Embryonic facial prominence (tissue), 1 donor: Measurements from ENCODE around the gene SPATA31C1.
"Not testable (repeated sequence)": the region's sequence is repeated elsewhere in the genome, so short reads cannot be mapped to it uniquely, and the experiment has no call there.

Source experiments
- DNase-seq: peaks from one replicate; pipeline ENCODE4 v3.0.0-alpha.2; 2016; ENCODE audit errors: extremely low spot score

SPATA31C1 gene

DNA sequence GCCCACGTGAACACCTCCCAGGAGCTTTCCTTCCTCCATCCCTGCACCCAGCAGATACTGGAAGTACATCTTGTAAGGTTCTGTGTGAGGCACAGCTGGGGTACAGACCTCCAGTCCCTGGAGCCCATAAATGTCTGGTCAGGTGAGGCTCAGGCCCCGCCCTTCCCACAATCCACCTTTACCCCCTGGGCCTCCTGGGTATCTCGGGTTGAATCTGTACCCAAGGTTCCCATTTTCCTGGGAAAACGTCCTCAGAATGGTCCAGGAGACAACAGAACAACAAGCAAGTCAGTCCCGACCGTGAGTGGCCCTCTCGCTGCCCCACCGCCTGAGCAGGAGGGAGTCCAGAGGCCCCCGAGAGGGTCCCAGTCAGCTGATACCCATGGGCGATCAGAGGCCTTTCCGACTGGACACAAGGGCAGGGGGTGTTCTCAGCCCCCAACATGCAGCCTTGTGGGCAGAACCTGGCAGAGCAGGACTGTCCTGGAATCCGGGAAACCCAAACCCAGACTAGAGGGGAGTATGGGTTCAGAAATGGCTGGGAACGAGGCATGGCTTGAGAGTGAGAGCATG, 30.7 kb upstream of the SPATA31C1 start:
- DNase-seq = no peak

DNA sequence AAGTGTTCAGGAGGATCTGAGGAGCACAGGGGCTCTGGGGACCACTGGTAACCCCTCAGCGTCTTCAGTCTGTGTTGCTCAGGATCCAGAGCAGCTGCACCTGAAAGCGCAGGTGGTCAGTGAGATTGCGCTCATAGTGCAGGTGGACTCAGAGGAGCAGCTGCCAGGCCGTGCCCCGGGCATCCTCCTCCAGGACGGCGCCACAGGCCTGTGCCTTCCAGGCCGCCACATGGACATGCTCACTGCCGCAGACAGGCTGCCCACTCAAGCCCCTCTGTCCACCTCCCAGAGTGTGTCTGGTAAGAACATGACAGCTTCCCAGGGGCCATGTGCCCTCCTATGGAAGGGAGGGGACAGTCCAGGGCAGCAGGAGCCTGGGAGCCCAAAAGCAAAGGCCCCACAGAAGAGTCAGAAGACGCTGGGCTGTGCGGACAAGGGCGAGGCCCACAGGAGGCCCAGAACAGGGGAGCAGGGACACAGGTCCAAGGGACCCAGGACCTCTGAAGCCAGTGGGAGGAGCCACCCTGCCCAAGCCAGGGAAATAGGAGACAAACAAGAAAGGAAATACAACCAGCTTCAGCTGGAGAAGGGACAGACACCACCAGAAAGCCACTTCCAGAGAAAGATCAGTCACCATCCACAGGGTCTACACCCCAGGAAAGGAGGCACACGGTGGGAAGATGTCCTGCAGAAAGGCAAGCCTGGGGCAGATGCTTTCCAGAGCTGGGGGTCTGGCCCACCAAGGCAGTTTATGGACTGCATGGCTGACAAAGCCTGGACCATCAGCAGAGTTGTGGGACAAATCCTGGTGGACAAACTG, 29.9 kb upstream of the SPATA31C1 start:
- DNase-seq = no peak

DNA sequence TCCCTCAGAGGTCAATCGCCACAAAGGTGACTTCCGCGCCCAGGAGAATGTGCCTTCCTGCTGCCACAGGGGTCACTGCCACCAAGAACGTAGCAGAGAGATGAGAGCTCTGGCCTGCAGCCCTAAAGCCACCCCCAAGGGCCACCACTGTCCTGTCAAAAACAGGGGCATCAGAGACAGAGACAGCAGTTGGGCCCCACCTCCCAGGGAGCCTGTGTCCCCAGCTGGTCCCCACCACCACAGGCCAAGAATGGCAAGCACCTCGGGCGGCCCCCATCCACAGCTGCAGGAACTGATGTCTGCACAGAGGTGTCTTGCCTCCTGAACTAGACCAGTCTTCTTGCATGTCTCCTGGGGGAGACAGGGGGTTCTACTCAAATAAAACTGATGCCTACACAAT, 29.3 kb upstream of the SPATA31C1 start:
- no peak for DNase-seq

DNA sequence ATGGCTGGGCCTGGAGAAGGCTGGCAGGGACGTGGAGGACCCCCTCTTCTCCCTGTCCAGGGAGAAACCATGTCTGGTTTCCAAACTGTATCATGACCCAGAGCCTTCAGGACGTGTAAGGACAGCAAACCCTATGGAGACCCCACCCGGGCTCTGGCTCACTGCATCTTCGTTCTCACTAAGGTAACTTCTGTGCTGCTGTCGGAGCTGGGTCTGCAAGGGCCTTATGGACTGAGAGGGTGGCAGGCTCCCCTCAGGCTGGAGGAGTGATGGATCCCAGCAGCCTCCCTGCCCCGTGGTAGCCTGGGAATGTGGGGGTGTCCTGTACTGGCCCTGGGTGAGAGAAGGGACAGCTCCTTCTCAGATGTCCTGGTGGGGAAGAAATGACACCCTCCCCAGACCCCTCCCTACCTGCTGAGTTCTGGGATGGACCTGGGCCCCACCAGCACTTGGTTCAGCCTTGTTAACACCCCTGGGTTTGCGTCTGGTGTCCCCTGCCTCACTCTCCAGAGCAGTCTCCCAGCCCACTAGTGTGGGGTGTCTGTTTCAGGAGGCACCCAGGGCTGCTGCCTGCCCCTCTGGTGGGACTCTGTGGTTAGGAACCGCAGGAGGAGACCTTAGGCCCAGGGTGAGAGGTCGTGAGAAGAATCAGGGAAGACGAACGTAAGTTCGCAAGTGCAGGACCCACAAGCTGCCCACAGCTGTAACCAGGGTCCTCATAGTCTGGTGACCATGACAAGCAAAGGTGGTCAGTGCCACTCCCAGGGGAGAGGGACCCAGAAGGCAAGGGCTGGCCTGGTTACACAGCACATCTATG, 28.5 kb upstream of the SPATA31C1 start:
- DNase-seq = no peak

DNA sequence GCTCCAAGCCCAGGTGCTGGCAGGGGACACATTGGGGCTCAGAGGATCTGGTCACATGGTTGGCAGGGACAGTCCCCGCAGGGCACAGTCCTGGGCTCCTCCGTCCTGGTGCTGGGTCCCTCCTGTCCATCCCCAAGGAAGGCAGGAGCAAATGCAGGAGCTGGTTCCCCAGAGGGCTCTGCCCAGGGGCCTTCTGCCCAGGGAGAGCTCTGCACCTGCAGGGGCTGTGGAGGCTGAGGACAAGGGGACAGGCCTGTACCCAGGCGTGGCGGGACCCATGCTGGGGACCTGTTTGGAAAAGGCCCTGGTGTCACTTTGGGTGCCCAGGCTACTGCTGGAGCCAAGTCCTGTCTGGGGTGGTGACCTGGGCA, 27.9 kb upstream of the SPATA31C1 start:
- DNase-seq = no peak

DNA sequence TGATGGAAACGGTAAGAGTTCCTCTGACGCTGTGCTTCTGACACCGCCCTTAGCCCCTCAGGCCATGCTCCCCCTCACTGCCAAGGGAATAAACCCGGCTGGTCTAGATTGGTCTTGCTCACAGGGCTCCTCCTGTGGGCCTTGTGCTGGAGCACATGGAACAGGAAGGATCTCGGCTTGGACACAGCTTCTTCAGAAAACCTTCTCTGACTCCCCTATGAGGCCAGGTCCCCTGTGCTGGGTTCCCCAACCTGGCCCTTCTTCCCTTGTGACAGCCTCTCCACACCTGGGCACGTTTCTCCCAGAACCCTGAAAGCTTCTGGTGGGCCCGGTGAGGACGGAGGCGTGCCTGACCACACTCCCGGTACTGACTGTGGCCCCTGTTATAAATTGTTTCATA, 26.9 kb upstream of the SPATA31C1 start:
- DNase-seq = no peak

DNA sequence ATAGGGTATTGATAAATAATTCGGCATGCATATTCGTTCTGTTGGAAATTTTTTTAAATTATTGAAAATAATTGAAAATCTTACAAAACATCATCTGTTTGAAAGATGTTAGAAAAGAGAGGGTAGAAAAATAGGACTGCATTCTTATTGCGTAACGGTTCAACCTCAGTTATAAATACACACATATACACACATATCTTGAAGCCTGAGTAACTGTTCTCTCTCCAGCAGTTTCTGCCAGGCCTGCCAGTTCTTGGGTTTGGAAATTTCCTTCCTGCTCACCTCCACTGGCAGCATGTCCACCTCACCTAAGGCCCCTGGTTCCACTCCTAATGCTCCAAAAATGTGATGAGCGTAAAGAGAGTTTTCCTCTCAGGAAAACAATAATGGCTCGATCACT, 26.0 kb upstream of the SPATA31C1 start:
- no peak for DNase-seq

DNA sequence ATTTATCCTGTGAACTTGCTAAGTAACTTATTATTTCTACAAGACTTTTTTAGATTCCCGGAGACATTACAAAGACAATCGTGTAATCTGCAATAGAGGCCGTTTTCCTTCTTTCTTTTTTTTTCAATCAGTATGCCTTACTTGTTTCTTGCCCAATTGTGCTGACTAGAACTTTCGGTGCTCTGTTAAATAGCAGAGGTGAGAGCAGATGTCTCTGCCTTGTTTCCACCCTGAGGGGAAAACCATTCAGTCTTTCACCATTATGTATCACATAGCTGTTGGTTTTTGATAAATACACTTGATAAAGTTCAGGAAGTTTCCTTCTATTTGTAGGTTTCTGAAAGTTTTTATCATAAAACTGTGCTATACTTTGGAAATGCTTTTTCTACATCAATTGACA, 24.8 kb upstream of the SPATA31C1 start:
- DNase-seq = no peak

DNA sequence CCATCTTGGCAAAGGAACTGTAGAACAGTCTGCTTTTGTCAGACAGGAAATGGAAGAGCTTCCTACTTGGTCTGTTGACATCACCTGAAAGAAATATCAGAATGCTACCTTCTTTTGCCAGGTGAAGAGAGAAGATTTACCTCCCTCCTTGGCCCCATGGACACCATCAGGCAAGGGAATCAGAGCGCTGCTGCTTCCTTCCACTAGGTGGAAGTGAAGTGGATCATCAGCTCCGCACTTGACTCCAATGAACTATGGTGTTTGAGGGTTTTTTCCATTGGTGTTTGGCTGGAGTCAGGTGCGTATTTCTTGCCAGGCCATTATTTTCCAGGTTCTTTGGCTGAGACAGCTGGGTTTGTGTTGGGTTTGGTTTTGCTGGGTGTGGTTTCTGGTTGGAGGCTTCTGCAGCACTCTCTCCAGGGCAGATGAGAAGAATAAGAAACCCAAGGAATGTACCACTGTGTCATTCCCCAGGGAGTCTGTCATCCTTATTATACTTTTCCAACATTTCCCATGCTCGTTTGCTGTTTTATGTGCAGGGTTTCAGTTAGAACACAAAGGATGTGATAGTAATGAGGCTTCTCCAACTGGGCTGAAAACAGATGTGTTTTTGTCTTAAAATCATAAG, 22.6 kb upstream of the SPATA31C1 start:
- DNase-seq = no peak

DNA sequence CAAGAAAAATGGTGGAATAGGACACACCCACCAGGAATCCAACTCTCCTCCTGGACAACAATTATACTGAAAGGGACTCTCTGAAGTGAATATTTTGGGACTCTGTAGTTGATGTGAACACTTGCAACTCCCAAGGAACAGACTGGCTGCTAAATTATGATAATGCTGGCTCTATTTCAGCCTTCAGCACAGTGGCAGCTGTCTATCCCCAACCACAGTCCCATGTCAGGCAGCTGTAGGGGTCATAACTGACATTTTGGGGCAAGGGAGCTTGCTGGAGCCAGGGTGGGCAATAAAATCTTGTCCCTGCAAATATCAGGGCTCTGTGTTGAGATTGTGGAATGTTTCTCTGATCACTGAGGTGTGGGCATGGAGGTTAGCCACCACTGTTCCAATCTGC, 20.9 kb upstream of the SPATA31C1 start:
- DNase-seq = no peak

DNA sequence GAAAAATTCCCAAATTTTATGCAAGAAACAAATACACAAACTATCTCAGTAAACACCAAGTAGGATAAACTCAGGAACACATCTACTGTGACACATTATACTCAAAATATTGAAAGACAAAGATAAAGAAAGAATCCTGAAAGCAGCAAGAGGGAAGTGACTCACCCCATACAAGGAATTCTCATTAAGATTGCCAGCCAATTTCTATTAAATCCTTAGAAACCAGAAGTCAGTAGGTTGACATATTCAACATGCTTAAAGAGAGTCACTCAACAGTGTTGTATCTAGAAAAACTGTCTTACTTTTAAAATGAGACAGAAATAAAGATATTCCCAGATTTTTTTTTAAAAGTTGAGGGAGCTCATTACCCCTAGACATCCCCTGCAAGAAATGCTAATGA, 19.6 kb upstream of the SPATA31C1 start:
- DNase-seq = no peak

DNA sequence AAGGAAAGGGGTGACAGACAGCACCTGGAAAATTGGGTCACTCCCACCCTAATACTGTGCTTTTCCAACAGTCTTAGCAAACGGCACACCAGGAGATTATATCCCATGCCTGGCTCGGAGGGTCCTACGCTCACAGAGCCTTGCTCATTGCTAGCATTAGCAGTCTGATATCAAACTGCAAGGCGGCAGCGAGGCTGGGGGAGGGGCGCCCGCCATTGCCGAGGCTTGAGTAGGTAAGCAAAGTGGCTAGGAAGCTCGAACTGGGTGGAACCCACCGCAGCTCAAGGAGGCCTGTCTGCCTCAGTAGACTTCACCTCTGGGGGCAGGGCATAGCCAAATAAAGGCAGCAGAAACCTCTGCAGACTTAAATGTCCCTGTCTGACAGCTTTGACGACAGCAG, 15.4 kb upstream of the SPATA31C1 start:
- DNase-seq = not testable (repeated sequence)

DNA sequence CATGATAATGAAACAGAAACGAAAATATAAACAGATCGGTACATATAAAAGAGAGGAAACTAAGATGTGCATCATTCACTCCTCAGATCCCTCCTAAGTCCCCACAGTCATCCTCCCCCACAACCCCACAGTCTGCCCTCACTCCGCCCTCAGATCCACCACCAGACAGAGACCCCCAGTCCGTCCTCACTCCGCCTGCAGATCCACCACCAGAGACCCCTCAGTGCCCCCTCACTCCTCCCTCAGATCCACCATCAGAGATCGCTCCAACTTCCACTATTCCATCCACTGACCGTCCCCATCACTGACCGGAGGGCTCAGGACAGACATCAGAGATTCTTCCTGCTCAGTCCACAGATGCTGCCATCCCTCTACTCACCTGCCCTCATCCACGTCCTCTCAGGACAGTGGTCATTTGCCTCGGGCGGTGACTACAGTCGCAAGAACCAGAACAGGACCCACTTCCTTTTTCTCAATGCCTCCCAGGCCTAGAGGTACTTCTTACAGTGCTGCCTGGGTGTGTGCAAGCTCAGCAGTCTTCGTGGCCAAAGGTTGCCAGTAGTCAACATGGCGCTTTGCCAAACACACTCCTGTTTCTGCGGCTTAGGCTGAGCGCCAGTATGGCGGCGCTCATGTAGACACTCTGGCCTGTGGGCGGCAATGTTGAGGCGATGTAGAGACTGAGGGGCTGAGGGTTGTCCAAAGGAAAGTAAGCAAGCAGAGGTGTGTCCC, 8.3 kb upstream of the SPATA31C1 start:
- DNase-seq = no peak

DNA sequence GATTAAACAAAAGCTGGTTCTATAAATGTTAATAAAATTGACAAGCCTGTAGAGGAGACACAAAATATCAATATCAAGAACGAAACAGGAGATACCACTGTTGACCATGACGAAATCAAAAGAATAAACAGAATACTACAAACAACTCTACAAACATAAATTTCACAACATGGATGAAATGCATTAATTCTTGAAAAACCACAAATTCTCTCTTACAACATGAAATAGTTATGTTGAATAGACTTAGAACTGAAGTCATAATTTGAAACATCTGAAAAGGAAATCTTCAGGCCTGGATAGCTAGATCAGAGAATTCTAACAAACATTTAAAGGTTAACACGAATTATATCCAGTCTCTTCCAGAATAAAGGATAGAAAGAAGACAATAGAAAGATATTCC, 6.9 kb upstream of the SPATA31C1 start:
- no peak for DNase-seq

DNA sequence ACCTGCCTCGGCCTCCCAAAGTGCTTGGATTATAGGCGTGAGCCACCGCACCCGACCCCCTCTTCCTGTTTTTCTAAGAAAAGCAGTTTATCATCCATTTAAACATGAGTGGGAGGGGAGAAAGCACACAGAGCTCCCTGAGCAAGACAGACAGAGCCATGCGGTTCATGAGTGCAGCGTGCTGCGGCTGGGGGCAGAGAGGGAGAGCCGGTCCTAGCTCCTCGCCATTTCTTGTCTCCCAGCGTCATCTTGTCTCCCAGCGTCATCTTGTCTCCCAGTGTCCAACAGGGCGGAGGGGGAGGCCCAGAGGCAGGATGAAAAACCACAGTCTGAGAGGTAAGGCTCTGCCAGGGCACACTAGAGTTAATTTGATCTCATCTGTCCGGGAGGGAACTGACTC, 1.3 kb downstream of the SPATA31C1 start:
- DNase-seq = not testable (repeated sequence)

DNA sequence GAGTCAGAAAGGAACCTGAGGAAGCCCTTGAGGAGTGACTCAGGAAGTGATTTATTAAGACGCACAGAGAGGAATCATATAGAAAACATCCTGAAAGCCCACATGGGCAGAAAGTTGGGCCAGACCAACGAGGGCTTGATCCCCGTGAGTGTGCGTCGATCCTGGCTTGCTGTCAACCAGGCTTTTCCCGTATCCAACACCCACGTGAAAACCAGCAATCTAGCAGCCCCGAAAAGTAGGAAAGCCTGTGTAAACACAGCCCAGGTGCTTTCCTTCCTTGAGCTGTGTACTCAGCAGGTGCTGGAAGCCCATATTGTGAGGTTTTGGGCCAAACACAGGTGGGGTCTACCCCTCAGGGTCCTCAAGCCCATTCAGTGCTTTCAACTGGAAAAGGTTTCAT, 3.8 kb downstream of the SPATA31C1 start:
- not testable (repeated sequence) for DNase-seq

DNA sequence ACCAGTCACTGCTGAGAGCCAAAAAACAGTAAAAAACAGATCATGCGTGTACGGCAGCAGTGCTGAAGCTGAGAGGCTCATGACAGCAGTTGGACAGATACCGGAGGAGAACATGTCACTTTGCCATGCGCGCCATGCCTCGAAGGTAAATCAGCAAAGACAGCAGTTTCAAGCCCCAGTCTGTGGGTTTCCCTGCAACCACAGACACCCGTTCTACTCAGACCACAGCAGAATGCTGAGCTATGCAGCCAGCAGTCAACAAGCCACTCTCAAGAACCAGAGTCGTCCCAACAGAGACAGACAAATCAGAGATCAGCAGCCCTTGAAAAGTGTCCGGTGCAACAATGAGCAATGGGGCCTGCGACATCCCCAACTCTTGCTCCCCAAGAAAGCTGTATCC, 5.2 kb downstream of the SPATA31C1 start:
- DNase-seq = not testable (repeated sequence)

DNA sequence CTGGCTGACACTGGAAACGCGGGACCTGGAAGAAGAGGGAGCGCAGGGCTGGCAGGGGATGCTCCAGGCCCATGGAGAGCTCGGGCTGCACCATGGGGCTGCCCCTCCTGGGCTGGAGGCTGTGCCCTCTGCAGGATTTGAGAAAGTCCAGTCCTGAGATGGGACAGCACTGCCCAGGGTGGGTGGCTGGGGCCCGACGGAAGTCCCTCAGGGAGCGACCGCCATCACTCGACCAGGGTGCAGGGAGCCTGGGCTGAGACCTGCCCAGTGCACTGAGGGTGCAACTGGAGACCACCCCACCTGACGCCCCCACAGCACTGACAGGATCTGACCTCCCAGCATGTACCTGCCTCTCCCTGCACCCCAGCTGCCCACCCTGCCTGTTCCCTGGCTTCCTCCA, 7.1 kb downstream of the SPATA31C1 start:
- DNase-seq = not testable (repeated sequence)

DNA sequence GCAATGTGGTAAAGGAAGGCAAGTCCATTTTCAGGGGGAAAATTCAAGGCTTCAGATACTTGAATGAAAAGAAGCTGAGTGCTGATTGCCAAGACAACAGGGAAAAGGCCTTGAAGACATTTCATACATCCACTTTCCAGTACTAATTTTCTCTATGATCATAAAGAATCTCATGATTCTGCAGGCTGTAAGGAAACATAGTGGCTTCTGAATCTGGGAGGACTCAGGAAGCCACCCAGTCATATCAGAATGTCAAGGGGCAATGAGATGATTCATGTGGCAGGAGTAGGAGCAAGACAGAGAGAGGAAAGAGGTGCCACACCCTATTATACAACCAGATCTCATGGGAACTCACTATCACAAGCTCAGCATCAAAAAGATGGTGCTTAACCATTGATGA, 11.4 kb downstream of the SPATA31C1 start:
- not testable (repeated sequence) for DNase-seq

DNA sequence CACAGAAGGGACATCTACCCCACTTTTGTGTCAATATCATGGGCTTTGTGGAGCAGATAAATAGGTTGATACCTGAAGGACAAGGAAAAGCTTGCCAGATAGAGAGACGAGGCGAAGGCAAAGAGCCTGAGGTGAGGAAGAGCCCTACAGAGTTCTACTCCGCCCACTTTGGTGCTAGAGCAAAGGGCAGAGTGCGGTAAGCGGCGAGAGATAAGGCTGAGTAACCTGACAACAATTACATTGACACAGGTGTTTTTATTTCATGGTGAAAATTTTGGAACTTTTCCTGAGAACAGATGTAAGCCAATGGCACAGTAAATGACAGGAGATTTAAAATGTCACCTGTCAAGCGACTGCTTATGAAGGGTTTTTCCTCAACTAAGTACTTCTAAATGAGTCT, 16.7 kb downstream of the SPATA31C1 start:
- not testable (repeated sequence) for DNase-seq

DNA sequence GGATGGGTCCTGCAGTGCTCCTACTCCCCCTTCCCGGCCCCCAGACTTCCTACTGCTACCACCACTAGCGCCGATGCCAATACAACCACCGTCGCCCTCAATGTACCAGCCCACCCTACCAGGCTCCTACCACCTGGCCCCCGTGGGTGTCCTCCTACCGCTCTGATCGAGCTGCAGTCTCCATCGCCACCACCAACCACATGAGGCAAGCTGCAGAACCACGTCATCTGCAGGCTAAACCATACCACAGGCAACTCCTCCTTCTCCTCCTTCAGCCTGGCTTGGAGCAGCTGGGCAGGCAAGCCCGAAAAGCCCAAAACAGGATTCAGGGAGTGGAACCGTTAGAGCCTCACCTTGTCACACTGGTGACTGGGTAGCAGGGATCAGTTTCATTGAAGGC, 19.6 kb downstream of the SPATA31C1 start:
- DNase-seq = not testable (repeated sequence)

DNA sequence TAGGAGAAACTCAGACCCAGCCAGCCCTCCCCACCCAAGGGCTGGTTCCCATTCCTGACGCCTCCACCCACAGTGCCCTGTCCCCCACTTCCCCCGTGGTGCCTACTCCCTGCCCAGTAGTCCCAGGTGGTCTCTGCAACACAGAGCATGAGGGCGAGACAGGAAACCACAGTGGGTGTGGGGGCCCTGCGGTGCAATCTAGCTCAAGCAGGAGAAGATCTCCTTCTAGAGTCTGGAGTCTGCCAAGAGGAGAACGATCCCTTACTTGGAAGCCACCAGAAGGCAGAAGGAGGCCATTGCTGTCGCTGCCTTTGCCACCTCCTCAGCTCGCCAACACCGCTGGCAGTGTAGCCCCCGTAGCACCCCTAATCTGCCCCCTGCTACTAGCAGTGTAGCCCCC, 20.2 kb downstream of the SPATA31C1 start:
- DNase-seq = not testable (repeated sequence)
